ENCODE measurements around the gene SHD.
"Not testable (repeated sequence)": the region's sequence is repeated elsewhere in the genome, so short reads cannot be mapped to it uniquely, and the experiment has no call there.

The SHD gene

DNA sequence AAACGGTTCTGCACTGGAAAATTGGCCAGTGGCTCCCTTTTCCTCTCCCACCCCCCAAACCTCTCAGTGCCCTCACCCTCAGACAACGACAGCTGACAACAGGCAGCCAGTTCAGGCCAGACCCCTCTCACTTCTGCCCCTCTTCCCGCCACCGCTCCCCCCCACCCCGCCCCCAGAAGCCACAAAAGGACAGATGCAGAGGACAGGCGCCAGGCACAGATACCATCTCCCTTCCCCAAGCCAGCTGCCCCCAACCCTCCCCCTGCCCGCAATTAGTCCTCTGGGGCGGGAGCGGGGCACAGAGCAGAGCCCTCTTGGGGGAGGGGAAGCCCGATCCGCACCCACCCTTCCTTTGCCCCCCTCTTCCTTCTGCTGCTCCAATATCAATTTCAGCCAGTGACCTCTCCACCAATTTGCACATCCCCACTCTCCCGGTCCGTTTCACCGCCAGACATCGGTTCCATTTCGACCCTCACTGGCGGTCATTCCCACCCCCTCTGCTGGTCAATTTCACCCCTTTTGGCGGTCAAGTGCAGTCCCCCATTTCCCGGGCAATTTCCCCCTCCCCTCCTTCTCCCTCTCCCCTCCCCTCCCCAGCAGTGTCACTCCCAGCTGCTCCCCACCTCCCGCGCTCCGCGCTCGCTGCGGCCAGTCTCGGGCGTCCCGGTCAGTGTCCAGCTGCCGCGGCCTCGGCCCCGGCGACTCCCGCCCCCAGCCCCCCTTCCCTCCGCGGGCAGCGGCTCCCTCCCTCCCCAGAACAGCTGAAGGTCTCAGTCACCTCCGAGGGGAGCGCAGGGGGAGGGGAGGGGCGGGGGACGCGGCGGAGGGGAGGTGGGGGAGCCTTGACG lies at the start of gene SHD:
Gene SHD (plus strand): TSS at position 848 of the 848 bp plus-strand sequence. CDS start 798 bp downstream, outside the sequence.
- DNase-seq, result peak; percentile 70

DNA sequence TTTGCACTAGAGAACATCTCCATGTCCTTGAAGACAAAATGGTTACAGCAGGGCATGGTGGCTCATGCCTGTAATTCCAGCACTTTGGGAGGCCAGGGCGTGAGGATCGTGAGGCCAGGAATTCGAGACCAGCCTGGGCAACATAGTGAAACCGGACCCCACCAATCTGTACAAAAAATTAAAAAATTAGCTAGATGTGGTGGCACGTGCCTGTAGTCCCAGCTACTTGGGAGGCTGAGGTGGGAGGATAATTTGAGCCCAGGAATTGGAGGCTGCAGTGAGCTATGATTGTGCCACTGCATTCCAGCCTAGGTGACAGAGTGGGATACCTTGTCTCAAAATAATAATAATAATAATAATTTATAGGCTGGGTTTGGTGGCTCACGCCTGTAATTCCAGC lies 48.8 kb upstream of the SHD start:
- DNase-seq, result not testable (repeated sequence)

- not testable (repeated sequence) for DNase-seq
Measured at GRCh38 chr19:4231521-4231920, 47.5 kb upstream of the SHD start.

DNA sequence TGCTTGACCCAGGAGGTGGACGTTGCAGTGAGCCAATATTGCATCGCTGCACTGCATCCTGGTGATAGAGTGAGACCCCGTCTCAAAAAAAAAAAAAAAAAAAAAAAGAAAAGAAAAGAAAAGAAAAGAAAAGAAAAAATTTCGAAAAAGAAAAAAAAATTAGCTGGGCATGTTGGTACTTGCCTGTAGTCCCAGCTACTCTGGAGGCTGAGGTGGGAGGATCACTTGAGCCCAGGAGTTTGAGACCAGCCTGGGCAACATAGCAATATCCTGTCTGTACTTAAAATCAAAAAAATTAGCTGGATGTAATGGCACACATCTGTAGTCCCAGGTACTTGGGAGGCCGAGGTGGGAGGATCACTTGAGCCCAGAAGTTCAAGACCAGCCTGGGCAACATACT lies 46.9 kb upstream of the SHD start:
- DNase-seq, result not testable (repeated sequence)

DNA sequence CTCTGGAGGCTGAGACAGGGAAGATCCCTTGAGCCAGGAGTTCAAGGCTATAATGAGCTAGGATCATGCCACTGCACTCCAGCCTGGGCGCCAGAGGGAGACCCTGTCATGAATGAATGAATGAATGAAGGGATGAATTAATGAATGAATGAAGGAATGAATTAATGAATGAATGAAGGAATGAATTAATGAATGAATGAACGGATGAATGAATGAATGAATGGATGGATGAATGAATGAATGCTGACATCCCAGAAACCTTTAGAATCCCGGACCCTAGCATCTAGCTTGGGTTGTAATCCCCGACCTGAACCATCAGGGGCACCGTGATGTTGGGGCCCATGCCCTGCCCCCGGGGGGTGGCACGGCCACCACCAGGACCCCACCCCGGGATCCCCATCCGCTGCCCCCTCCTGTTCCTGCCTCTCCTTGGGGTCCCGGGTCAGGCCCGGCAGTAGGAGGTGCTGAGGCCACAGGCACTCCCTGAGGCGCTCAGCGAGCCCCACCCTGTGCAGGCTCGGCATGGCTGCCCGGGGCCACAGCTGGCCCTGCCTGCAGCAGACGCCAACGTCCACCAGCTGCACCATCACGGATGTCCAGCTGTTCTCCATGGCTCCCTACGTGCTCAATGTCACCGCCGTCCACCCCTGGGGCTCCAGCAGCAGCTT lies 46.3 kb upstream of the SHD start:
- no peak for DNase-seq

DNA sequence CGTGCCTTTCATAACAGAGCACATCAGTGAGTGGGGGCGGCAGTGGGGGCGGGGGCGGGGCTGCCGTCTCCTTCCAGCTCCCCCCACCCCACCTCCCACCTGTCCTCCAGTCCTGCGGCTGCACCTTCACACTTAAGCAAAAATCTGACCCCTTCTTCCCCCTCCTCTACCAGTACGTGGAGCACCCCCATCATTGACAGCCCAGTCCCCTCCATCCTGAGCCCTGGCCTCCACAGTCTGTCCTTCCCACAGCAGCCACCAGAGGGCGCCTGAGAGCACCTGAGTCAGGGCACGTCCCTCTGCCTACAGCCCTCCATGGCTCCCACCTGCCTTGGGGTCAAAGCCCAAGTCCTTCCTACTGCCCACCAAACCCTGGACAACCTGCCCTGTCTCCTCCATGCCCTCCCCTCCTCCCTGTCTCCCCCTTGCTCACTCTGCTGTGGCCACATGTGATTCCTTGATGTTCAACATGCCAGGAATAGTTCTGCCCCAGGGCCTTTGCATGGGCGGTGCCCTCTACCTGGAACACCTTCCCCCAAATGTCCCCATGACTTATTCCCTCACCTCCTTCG lies 45.7 kb upstream of the SHD start:
- no peak for DNase-seq

DNA sequence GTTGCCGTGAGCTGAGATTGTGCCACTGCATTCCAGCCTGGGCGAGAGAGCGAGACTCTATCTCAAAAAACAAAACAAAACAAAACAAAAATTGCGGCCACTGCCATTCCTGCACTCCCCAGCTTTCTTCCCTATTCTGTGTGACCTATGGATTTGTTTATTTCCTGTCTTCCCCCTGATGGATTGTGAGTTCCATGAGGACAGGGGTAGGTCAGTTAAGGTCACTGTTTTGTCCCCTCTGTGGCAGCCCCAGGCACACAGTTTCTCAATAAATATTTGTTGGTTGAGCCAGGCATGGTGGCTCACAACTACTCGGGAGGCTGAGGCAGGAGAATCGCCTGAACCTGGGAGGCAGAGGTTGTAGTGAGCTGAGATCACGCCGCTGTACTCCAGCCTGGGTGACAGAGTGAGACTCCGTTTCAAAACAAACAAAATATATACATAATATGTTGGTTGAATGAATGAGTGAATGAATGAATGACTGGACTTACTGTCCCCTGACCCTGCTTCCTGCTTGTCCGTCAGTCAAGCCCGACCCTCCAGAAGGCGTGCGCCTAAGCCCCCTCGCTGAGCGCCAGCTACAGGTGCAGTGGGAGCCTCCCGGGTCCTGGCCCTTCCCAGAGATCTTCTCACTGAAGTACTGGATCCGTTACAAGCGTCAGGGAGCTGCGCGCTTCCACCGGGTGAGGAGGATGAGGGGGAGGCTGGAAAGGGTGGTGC lies 44.8 kb upstream of the SHD start:
- DNase-seq, result no peak

DNA sequence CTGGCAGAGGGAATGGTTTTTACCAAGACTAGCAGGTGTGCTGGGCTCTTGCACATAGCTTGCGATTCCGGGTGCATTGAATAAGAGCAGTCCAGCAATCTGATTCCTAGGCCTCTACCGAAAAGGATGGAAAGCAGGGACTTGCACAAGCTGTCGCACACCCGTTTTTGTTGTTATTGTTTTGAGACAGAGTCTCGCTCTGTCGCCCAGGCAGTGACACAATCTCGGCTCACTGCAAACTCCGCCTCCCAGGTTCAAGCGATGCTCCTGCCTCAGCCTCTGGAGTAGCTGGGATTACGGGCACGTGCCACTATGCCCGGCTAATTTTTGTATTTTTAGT lies 44.2 kb upstream of the SHD start:
- no peak for DNase-seq

- DNase-seq, result not testable (repeated sequence)
Measured at GRCh38 chr19:4237510-4237909, 41.6 kb upstream of the SHD start.

DNA sequence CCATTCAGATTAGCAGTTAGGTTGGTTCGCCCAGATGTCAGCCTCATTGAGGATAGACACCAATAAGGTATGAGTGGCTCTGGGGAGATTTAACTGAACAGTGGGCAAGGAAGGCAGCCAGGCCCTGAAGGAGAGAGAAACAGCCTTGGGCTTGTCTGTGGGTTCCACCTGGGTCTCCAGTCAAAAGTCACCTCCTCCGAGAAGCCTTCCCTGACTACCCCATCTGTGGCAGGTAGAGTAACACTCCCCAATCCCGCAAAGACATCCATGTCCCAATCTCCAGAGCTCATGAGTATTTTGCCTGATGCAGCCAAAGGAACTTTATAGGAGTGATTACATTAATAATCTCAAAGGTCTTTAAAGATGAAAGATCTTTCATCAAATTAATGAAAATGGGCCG lies 40.2 kb upstream of the SHD start:
- DNase-seq, result no peak

- DNase-seq, result no peak
Measured at GRCh38 chr19:4241824-4242430, 37.1 kb upstream of the SHD start.

DNA sequence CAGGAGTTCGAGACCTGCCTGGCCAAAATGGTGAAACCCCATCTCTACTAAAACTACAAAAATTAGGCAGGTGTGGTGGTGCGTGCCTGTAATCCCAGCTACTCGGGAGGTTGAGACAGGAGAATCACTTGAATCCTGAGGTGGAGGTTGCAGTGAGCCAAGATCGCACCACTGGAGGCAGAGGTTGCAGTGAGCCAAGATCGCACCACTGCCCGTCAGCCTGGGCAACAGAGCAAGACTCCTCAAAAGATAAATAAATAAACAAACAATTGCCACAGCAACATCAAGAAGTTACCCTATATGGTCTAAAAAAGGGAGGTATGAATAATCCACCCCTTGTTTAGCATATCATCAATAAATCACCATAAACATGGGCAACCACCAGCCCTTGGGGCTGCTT lies 33.1 kb upstream of the SHD start:
- DNase-seq, result not testable (repeated sequence)

GRCh38 chr19:4246767-4247593 lies 32.1 kb upstream of the SHD start, which contains the start of gene YJU2:
YJU2 (plus strand) TSS chr19:4247080; CDS start chr19:4247147, 67 bp downstream.
- peak; percentile 100 for DNase-seq

GRCh38 chr19:4256563-4256962 lies 22.5 kb upstream of the SHD start:
- DNase-seq, result no peak

- DNase-seq, result no peak
Measured at GRCh38 chr19:4257025-4257424, 22.0 kb upstream of the SHD start.

DNA sequence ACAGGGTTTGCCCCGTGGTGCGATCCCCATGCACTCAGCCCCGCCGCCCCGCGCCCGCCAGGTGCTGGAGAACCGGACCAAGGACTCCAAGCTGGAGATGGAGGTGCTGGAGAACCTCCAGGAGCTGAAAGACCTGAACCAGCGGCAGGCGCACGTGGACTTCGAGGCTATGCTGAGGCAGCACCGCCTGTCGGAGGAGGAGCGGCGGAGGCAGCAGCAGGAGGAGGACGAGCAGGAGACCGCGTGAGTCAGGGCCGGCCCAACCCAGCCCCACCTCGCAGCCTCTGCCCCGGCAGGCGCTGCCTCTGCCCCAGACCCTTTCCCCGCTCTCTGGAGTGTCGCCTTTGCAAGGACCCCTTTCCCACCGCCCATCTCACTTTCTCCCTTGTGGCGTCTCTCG lies 20.9 kb upstream of the SHD start:
- DNase-seq, result no peak

DNA sequence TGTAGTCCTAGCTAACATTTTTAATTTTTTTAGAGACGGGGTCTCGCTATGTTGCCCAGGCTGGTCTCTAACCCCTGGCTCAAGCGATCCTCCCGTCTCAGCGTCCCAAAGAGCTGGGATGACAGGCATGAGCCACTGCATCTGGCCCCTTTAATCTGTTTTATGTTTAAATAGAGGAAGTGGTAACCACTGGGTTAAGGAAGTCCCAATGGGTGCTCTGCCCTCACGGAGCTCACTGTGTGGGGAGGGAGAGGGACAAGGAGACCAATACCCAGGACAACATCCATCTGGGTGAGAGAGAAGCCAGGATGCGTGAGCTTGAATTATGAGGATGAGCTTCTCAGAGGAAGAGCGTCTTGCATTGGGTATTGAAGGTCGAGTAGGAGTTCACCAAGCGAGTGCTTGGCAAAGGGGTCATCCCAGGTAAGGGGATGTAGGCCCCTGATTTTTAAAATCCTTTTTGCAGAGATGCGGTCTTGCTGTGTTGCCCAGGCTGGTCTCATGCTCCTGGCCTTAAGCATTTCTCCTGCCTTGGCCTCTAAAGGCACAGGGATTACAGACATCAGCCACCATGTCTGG lies 18.4 kb upstream of the SHD start:
- DNase-seq, result no peak

DNA sequence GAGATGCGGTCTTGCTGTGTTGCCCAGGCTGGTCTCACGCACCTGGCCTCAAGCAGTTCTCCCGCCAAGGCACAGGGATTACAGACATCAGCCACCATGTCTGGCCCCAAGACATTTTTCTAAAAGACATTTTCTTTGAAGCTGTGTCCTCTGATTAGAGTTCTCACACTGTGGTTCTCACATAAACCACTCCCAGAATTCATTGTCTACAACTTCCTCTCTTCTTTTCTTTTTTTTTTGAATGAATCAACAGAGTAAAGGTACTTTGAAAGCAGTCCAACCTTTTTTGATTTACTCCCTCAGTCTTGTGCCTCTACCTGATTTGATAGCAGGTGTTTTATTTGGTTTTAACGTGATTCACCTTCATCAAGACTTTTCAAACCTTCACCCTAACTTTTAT lies 14.3 kb upstream of the SHD start:
- no peak for DNase-seq

DNA sequence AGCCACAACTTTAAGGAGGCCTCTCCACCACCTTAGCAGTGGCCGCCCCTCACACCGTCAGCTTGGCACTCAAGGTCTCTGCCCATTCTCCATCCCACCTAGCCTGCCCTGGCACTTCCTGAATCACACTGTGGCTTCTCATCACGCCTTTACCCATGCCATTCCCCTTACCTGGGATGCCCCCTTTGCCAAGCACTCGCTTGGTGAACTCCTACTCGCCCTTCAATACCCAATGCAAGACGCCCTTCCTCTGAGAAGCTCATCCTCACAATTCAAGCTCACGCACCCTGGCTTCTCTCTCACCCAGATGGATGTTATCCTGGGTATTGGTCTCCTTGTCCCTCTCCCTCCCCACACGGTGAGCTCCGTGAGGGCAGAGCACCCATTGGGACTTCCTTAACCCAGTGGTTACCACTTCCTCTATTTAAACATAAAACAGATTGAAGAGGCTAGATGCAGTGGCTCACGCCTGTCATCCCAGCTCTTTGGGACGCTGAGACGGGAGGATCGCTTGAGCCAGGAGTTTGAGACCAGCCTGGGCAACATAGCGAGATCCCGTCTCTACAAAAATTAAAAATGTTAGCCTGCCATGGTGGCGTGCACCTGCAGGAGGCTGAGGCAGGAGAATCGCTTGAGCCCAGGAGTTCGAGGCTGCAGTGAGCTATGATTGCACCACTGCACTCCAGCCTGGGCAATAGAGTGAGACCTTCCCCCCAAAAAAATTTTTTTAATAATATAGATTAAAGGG lies 12.6 kb upstream of the SHD start:
- no peak for DNase-seq

GRCh38 chr19:4267101-4267900 lies 11.8 kb upstream of the SHD start:
- no peak for DNase-seq

Data from NCI-H2171 (cell line).